DOHH2 (cell line): ENCODE data around the gene RBP4.

ENCODE experiments used
- H3F3A ChIP-seq: fragments of 200-600 bp; sonication (generic), shearing (Covaris generic); 2 replicates; pipeline ENCODE4 v1.6.0; 2016; ENCODE audit warnings: antibody characterized with exemption, mild to moderate bottlenecking; ENCODE audit not compliant: control insufficient read depth, insufficient read depth
- H3K27ac ChIP-seq: fragments of 200-600 bp; sonication (generic); 2 replicates; pipeline ENCODE4 v1.5.1; 2014; ENCODE audit warnings: low read depth, mild to moderate bottlenecking, low read length, moderate library complexity
- H3K27me3 ChIP-seq: fragments of 200-600 bp; sonication (generic); 2 replicates; pipeline ENCODE4 v1.6.1; 2014; ENCODE audit warnings: mild to moderate bottlenecking, low read length, mixed read lengths; ENCODE audit not compliant: control insufficient read depth
- H3K36me3 ChIP-seq: fragments of 200-600 bp; sonication (generic); 2 replicates; pipeline ENCODE4 v1.6.1; 2014; ENCODE audit warnings: mild to moderate bottlenecking, low read length, moderate library complexity, mixed read lengths; ENCODE audit not compliant: control insufficient read depth
- H3K4me1 ChIP-seq: fragments of 200-600 bp; sonication (generic); 2 replicates; pipeline ENCODE4 v1.6.1; 2014; ENCODE audit warnings: mild to moderate bottlenecking, low read length, mixed read lengths; ENCODE audit not compliant: control insufficient read depth
- H3K4me2 ChIP-seq: fragments of 200-600 bp; sonication (generic); 2 replicates; pipeline ENCODE4 v1.6.0; 2014; ENCODE audit warnings: mild to moderate bottlenecking, low read length, moderate library complexity
- H3K4me3 ChIP-seq: fragments of 200-600 bp; sonication (generic); 2 replicates; pipeline ENCODE4 v1.5.1; 2014; ENCODE audit warnings: mild to moderate bottlenecking, low read length, mixed read lengths
- H3K79me2 ChIP-seq: fragments of 200-600 bp; sonication (generic); 2 replicates; pipeline ENCODE4 v1.6.1; 2014; ENCODE audit warnings: mild to moderate bottlenecking, low read length, mixed read lengths; ENCODE audit not compliant: control insufficient read depth
- H3K9me2 ChIP-seq: fragments of 200-600 bp; sonication (generic); replicated peaks from 2 replicates; pipeline ENCODE4 v1.6.1; 2014; ENCODE audit warnings: mild to moderate bottlenecking, low read length, mixed read lengths; ENCODE audit not compliant: control insufficient read depth
- H3K9me3 ChIP-seq: fragments of 200-600 bp; sonication (generic); 2 replicates; pipeline ENCODE4 v1.6.1; 2014; ENCODE audit warnings: antibody characterized with exemption, low read length, mixed read lengths; ENCODE audit not compliant: control insufficient read depth, insufficient read depth
- H4K20me1 ChIP-seq: fragments of 200-600 bp; sonication (generic); 2 replicates; pipeline ENCODE4 v1.6.0; 2014; ENCODE audit warnings: low read depth, mild to moderate bottlenecking, antibody characterized with exemption, low read length, moderate library complexity; ENCODE audit not compliant: control insufficient read depth, insufficient read depth
- CTCF ChIP-seq: fragments of 200-600 bp; sonication (generic); IDR thresholded peaks from one replicate; pipeline ENCODE4 v1.5.1; 2014; ENCODE audit warnings: antibody characterized with exemption, mild to moderate bottlenecking, low read depth, low read length; ENCODE audit not compliant: poor library complexity, severe bottlenecking
- EZH2phosphoT487 ChIP-seq: fragments of 200-600 bp; sonication (generic); IDR thresholded peaks from 2 replicates; pipeline ENCODE4 v1.6.1; 2017; ENCODE audit warnings: borderline replicate concordance, mild to moderate bottlenecking, antibody characterized with exemption, low read length, moderate library complexity, mixed read lengths

The RBP4 gene

GRCh38 chr10:93613126-93613525, 12.1 kb upstream of the RBP4 start:
- Histone ChIP-seq H3K4me3 (no peak overlapping the region), H3K4me1 (no peaks in the 10 kb centered on the region), H3F3A (no peaks in the 10 kb centered on the region), H3K9me2 (no peaks in the 10 kb centered on the region), H3K36me3 (no peaks in the 10 kb centered on the region), H3K79me2 (no peaks in the 10 kb centered on the region), H3K27me3 (no peaks in the 10 kb centered on the region; the same call in 1 of the 2 replicates), H3K4me2 (no peak overlapping the region), H3K27ac (no peak overlapping the region), H4K20me1 (no peaks in the 10 kb centered on the region), H3K9me3 (no peaks in the 10 kb centered on the region)
- TF ChIP-seq CTCF (no peak), EZH2phosphoT487 (no peak)

- no peaks in the 10 kb centered on the region for H3K79me2 ChIP-seq
- H3K4me1 ChIP-seq = no peaks in the 10 kb centered on the region
- H3K9me3 ChIP-seq = no peaks in the 10 kb centered on the region
- no peaks in the 10 kb centered on the region for H3K27me3 ChIP-seq
- H3K9me2 ChIP-seq = no peaks in the 10 kb centered on the region
- no peak within 1 kb of the TSS for H3K27ac ChIP-seq
- H3K36me3 ChIP-seq = no peaks in the 10 kb centered on the region
- no peaks in the 10 kb centered on the region for H4K20me1 ChIP-seq
- TF ChIP-seq EZH2phosphoT487 (no peak), CTCF (no peak)
- H3K4me3 ChIP-seq = no peak within 1 kb of the TSS
- H3F3A ChIP-seq = no peaks in the 10 kb centered on the region
- no peak within 1 kb of the TSS for H3K4me2 ChIP-seq
Observed at GRCh38 chr10:93612311-93612710, 11.3 kb upstream of the RBP4 start, which contains the start of gene PDE6C. Gene PDE6C (plus strand): TSS chr10:93612537. CDS start chr10:93612726, 189 bp downstream.

- TF ChIP-seq EZH2phosphoT487 (no peak), CTCF (no peak)
- no peak overlapping the region for H3K4me2 ChIP-seq
- no peaks in the 10 kb centered on the region for H3K4me1 ChIP-seq
- no peaks in the 10 kb centered on the region for H3K36me3 ChIP-seq
- H3K9me2 ChIP-seq = no peaks in the 10 kb centered on the region
- no peaks in the 10 kb centered on the region for H3F3A ChIP-seq
- no peaks in the 10 kb centered on the region for H3K79me2 ChIP-seq
- no peaks in the 10 kb centered on the region for H3K27me3 ChIP-seq
- H3K4me3 ChIP-seq = no peak overlapping the region
- no peaks in the 10 kb centered on the region for H3K9me3 ChIP-seq
- H3K27ac ChIP-seq = no peak overlapping the region
- no peaks in the 10 kb centered on the region for H4K20me1 ChIP-seq
Observed at GRCh38 chr10:93608421-93608820, 7.4 kb upstream of the RBP4 start.

GRCh38 chr10:93604146-93604545, 3.1 kb upstream of the RBP4 start:
- TF ChIP-seq CTCF (no peak), EZH2phosphoT487 (no peak)
- Histone ChIP-seq H3K79me2 (no peaks in the 10 kb centered on the region), H3K4me1 (no peaks in the 10 kb centered on the region), H3K9me2 (no peaks in the 10 kb centered on the region), H4K20me1 (no peaks in the 10 kb centered on the region), H3K4me2 (no peak overlapping the region), H3K27me3 (no peaks in the 10 kb centered on the region), H3K4me3 (no peak overlapping the region), H3K36me3 (no peaks in the 10 kb centered on the region), H3K27ac (no peak overlapping the region), H3F3A (no peaks in the 10 kb centered on the region), H3K9me3 (no peaks in the 10 kb centered on the region)
